Liver (tissue), 3 donors: Measurements from ENCODE around the gene TRABD.
A peak's percentile ranks its signal among the peaks of the same experiment; 100 is the strongest.

ENCODE experiments used
- GABPA ChIP-seq, 2 donors: IDR thresholded peaks in 1 of 2; conservative IDR thresholded peaks in 1 of 2; 2 replicates each; pipeline ENCODE4 v1.6.1; 2016; ENCODE audit warnings: antibody characterized with exemption in 2 of 2, mild to moderate bottlenecking in 1 of 2, moderate library complexity in 1 of 2
- HNF4G ChIP-seq: IDR thresholded peaks from 2 replicates; pipeline ENCODE4 v1.6.1; 2016; ENCODE audit warnings: antibody characterized with exemption
- JUND ChIP-seq, 2 donors: IDR thresholded peaks; 2 replicates each; pipeline ENCODE4 v1.6.1; 2016; ENCODE audit warnings: antibody characterized with exemption in 2 of 2
- RAD21 ChIP-seq, 2 donors: IDR thresholded peaks; 2 replicates each; pipeline ENCODE4 v1.6.1; 2016; ENCODE audit warnings: antibody characterized with exemption in 2 of 2, mild to moderate bottlenecking in 2 of 2
- SP1 ChIP-seq: IDR thresholded peaks from 2 replicates; pipeline ENCODE4 v1.6.1; 2018; ENCODE audit warnings: antibody characterized with exemption, mild to moderate bottlenecking
- TAF1 ChIP-seq: conservative IDR thresholded peaks from 2 replicates; pipeline ENCODE4 v1.6.1; 2016; ENCODE audit warnings: antibody characterized with exemption, mild to moderate bottlenecking
- YY1 ChIP-seq: IDR thresholded peaks from 2 replicates; pipeline ENCODE4 v1.6.1; 2016; ENCODE audit warnings: antibody characterized with exemption, mild to moderate bottlenecking
- TF ChIP-seq, protein P1 (sequence below): fragments of 150-350 bp; IDR thresholded peaks from 2 replicates; pipeline ENCODE4 v1.5.1; 2017; ENCODE audit warnings: improper control_type of control experiment, low read depth, low read length; ENCODE audit not compliant: missing input control
- TF ChIP-seq, protein P2 (sequence below): IDR thresholded peaks from 2 replicates; pipeline ENCODE4 v1.6.1; 2016; ENCODE audit warnings: antibody characterized with exemption
- TF ChIP-seq, protein P3 (sequence below): IDR thresholded peaks from 2 replicates; pipeline ENCODE4 v1.6.1; 2016; ENCODE audit warnings: antibody characterized with exemption, mild to moderate bottlenecking
- TF ChIP-seq, protein P4 (sequence below): IDR thresholded peaks from 2 replicates; pipeline ENCODE4 v1.6.1; 2016; ENCODE audit warnings: antibody characterized with exemption
- donor health status: healthy.
- donor health status: healthy.

DNA sequence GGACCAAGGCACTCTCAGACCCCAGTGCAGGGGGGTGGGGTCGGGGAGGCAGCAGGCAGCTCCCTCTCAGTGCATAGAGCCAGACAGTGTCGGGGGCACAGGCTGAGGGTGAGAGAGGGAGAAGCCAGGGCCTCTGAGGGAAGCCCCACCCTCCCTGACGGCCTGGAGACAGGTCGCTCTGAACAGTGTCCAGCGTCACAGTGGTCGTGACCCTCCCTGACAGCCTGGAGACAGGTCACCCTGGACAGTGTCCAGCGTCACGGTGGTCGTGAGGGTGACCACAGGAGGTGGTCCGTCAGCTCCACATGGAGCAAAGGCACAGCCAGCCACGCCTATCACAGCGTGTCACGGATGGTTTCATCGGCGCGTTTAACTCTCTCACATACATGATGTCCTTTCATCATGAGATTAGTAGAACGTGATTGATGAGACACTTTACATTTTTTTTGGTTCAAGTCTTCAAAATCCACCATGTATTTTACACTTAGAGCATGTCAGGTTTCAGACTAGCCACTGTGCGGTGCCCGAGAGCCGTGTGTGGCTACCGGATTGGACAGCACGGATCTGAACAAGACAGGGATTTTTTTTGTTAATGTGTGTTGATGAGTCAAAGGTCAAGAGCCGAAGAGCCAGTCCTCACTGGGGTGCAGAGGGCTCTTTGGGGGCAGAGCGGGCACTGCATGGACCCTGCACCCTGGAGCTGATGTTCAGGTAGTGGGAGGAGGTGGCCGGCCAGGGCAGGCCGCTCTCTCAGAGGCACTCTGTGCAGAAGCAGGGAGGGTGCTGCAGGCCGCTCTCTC is 39.1 kb upstream of the TRABD start:
- TF ChIP-seq, protein P1, sequence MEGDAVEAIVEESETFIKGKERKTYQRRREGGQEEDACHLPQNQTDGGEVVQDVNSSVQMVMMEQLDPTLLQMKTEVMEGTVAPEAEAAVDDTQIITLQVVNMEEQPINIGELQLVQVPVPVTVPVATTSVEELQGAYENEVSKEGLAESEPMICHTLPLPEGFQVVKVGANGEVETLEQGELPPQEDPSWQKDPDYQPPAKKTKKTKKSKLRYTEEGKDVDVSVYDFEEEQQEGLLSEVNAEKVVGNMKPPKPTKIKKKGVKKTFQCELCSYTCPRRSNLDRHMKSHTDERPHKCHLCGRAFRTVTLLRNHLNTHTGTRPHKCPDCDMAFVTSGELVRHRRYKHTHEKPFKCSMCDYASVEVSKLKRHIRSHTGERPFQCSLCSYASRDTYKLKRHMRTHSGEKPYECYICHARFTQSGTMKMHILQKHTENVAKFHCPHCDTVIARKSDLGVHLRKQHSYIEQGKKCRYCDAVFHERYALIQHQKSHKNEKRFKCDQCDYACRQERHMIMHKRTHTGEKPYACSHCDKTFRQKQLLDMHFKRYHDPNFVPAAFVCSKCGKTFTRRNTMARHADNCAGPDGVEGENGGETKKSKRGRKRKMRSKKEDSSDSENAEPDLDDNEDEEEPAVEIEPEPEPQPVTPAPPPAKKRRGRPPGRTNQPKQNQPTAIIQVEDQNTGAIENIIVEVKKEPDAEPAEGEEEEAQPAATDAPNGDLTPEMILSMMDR: peak; percentile 89
- TF ChIP-seq, protein P2, sequence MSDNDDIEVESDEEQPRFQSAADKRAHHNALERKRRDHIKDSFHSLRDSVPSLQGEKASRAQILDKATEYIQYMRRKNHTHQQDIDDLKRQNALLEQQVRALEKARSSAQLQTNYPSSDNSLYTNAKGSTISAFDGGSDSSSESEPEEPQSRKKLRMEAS: no peak
- TF ChIP-seq YY1: peak; percentile 38
- peak; percentile 89 for TF ChIP-seq SP1
- peak in 1 of 2 donors; percentile 26 for TF ChIP-seq JUND (IDR thresholded peaks at IDR 0.05)
- TF ChIP-seq, protein P3, sequence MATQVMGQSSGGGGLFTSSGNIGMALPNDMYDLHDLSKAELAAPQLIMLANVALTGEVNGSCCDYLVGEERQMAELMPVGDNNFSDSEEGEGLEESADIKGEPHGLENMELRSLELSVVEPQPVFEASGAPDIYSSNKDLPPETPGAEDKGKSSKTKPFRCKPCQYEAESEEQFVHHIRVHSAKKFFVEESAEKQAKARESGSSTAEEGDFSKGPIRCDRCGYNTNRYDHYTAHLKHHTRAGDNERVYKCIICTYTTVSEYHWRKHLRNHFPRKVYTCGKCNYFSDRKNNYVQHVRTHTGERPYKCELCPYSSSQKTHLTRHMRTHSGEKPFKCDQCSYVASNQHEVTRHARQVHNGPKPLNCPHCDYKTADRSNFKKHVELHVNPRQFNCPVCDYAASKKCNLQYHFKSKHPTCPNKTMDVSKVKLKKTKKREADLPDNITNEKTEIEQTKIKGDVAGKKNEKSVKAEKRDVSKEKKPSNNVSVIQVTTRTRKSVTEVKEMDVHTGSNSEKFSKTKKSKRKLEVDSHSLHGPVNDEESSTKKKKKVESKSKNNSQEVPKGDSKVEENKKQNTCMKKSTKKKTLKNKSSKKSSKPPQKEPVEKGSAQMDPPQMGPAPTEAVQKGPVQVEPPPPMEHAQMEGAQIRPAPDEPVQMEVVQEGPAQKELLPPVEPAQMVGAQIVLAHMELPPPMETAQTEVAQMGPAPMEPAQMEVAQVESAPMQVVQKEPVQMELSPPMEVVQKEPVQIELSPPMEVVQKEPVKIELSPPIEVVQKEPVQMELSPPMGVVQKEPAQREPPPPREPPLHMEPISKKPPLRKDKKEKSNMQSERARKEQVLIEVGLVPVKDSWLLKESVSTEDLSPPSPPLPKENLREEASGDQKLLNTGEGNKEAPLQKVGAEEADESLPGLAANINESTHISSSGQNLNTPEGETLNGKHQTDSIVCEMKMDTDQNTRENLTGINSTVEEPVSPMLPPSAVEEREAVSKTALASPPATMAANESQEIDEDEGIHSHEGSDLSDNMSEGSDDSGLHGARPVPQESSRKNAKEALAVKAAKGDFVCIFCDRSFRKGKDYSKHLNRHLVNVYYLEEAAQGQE: peak; percentile 79
- TF ChIP-seq, protein P4, sequence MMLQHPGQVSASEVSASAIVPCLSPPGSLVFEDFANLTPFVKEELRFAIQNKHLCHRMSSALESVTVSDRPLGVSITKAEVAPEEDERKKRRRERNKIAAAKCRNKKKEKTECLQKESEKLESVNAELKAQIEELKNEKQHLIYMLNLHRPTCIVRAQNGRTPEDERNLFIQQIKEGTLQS: no peak
- no peak for TF ChIP-seq GABPA (IDR thresholded peaks at IDR 0.05 in 1 of 2, conservative IDR thresholded peaks at IDR 0.05 in 1 of 2)
- TF ChIP-seq RAD21 (IDR thresholded peaks at IDR 0.05): peak; percentile 91 to 94
- TF ChIP-seq TAF1: no peak
- TF ChIP-seq HNF4G: peak; percentile 96
